ENCODE data around the gene CFAP57. TPM values are rescaled to one million over a fixed set of nuclear protein-coding genes. Genes with fewer than 3 reads are reported as not detected.
A peak's percentile ranks its signal among the peaks of the same experiment; 100 is the strongest.

CFAP57 gene
- total and polyA plus RNA-seq, 9 of the 15 experiments (the other 6 are each of a cell fraction or from before 2014, with no cell fraction given) = 0.04 to 0.22 (median 0.07) TPM; not detected in 3

DNA sequence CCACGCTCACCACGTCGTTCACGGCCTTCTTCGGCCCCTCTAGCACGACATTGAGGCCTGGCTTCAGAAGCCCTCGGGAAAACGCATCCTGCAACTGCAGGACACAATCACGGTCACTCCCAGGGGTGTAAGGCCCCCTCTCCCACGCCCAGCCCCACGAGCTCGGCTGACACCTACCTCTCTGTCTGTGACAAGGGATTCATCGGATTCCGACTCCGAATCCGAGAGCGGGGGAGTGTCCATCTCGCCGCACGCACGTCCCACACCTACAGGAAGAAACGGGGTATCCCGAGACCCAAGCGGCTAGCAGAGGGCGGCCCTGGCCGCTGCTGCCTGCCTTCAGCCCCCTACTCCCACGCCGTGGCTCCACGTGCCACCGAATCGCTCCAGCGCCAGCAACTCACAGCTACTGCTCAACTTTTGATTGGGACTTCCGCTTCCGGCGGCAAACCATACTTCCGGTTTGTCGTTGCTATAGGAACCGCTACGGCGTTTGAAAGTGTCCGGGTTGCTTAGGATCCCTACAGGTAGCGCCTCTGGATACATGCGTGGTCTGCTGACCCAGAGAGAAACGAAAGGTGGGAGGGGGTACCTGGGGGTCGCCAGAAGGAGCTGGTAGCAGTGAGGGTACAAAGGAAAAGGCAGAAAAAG is at the start of gene CFAP57, which contains the start of gene EBNA1BP2 (continued):
- no peak for TF ChIP-seq MTF1 (CRISPR knock-in tag; IDR thresholded peaks at IDR 0.05; ENCODE audit: borderline replicate concordance)
- no peak for TF ChIP-seq HNRNPK (IDR thresholded peaks at IDR 0.05; ENCODE audit: low read depth, low read length, poor library complexity, severe bottlenecking)
- TF ChIP-seq, protein P1, sequence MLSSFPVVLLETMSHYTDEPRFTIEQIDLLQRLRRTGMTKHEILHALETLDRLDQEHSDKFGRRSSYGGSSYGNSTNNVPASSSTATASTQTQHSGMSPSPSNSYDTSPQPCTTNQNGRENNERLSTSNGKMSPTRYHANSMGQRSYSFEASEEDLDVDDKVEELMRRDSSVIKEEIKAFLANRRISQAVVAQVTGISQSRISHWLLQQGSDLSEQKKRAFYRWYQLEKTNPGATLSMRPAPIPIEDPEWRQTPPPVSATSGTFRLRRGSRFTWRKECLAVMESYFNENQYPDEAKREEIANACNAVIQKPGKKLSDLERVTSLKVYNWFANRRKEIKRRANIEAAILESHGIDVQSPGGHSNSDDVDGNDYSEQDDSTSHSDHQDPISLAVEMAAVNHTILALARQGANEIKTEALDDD (IDR thresholded peaks at IDR 0.05) = no peak
- peak; percentile 91 for TF ChIP-seq POLR2A (conservative IDR thresholded peaks at IDR 0.05)
- no peak for TF ChIP-seq ZSCAN32 (CRISPR knock-in tag; IDR thresholded peaks at IDR 0.05)
- TF ChIP-seq, protein P2, sequence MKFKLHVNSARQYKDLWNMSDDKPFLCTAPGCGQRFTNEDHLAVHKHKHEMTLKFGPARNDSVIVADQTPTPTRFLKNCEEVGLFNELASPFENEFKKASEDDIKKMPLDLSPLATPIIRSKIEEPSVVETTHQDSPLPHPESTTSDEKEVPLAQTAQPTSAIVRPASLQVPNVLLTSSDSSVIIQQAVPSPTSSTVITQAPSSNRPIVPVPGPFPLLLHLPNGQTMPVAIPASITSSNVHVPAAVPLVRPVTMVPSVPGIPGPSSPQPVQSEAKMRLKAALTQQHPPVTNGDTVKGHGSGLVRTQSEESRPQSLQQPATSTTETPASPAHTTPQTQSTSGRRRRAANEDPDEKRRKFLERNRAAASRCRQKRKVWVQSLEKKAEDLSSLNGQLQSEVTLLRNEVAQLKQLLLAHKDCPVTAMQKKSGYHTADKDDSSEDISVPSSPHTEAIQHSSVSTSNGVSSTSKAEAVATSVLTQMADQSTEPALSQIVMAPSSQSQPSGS (CRISPR knock-in tag; IDR thresholded peaks at IDR 0.05) = no peak
- TF ChIP-seq, protein P3, sequence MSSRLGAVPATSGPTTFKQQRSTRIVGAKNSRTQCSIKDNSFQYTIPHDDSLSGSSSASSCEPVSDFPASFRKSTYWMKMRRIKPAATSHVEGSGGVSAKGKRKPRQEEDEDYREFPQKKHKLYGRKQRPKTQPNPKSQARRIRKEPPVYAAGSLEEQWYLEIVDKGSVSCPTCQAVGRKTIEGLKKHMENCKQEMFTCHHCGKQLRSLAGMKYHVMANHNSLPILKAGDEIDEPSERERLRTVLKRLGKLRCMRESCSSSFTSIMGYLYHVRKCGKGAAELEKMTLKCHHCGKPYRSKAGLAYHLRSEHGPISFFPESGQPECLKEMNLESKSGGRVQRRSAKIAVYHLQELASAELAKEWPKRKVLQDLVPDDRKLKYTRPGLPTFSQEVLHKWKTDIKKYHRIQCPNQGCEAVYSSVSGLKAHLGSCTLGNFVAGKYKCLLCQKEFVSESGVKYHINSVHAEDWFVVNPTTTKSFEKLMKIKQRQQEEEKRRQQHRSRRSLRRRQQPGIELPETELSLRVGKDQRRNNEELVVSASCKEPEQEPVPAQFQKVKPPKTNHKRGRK (tag; IDR thresholded peaks at IDR 0.05) = no peak
- TF ChIP-seq, protein P4, sequence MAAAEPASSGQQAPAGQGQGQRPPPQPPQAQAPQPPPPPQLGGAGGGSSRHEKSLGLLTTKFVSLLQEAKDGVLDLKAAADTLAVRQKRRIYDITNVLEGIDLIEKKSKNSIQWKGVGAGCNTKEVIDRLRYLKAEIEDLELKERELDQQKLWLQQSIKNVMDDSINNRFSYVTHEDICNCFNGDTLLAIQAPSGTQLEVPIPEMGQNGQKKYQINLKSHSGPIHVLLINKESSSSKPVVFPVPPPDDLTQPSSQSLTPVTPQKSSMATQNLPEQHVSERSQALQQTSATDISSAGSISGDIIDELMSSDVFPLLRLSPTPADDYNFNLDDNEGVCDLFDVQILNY (CRISPR knock-in tag; IDR thresholded peaks at IDR 0.05) = 0 out of 2 replicates have a peak, but pooled peaks have one; percentile 49
- 0 out of 2 replicates have a peak, but pooled peaks have one; percentile 54 for TF ChIP-seq ZBTB17 (CRISPR knock-in tag; IDR thresholded peaks at IDR 0.05)
- no peak for TF ChIP-seq BACH1 (tag; IDR thresholded peaks at IDR 0.05)
- no peak for TF ChIP-seq ZKSCAN1 (IDR thresholded peaks at IDR 0.05; ENCODE audit: low read depth, low read length)
- TF ChIP-seq CTBP1 (IDR thresholded peaks at IDR 0.05; ENCODE audit: borderline replicate concordance) = 0 out of 2 replicates have a peak, but pooled peaks have one; percentile 15
- TF ChIP-seq SMC3 (conservative IDR thresholded peaks at IDR 0.05; ENCODE audit: insufficient read depth, low read depth, low read length) = no peak
- TF ChIP-seq, protein P5, sequence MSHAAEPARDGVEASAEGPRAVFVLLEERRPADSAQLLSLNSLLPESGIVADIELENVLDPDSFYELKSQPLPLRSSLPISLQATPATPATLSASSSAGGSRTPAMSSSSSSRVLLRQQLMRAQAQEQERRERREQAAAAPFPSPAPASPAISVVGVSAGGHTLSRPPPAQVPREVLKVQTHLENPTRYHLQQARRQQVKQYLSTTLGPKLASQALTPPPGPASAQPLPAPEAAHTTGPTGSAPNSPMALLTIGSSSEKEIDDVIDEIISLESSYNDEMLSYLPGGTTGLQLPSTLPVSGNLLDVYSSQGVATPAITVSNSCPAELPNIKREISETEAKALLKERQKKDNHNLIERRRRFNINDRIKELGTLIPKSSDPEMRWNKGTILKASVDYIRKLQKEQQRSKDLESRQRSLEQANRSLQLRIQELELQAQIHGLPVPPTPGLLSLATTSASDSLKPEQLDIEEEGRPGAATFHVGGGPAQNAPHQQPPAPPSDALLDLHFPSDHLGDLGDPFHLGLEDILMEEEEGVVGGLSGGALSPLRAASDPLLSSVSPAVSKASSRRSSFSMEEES (CRISPR knock-in tag; IDR thresholded peaks at IDR 0.05) = no peak
- TF ChIP-seq SNRNP70 (optimal IDR thresholded peaks at IDR 0.05; ENCODE audit: low read depth, low read length) = no peak
- no peak for TF ChIP-seq ZNF79 (CRISPR knock-in tag; IDR thresholded peaks at IDR 0.05; ENCODE audit: low read depth)
- no peak for TF ChIP-seq TGIF2 (CRISPR knock-in tag; IDR thresholded peaks at IDR 0.05)
- TF ChIP-seq, protein P6, sequence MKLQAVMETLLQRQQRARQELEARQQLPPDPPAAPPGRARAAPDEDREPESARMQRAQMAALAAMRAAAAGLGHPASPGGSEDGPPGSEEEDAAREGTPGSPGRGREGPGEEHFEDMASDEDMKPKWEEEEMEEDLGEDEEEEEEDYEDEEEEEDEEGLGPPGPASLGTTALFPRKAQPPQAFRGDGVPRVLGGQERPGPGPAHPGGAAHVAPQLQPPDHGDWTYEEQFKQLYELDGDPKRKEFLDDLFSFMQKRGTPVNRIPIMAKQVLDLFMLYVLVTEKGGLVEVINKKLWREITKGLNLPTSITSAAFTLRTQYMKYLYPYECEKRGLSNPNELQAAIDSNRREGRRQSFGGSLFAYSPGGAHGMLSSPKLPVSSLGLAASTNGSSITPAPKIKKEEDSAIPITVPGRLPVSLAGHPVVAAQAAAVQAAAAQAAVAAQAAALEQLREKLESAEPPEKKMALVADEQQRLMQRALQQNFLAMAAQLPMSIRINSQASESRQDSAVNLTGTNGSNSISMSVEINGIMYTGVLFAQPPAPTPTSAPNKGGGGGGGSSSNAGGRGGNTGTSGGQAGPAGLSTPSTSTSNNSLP (IDR thresholded peaks at IDR 0.05; ENCODE audit: borderline replicate concordance, low read depth, low read length) = no peak
- no peak for TF ChIP-seq RBM25 (IDR thresholded peaks at IDR 0.05; ENCODE audit: low read depth, low read length, severe bottlenecking)
- TF ChIP-seq MTA1 (IDR thresholded peaks at IDR 0.05; ENCODE audit: borderline replicate concordance) = no peak
- TF ChIP-seq NFXL1 (CRISPR knock-in tag; IDR thresholded peaks at IDR 0.05) = no peak

Measured in K562 (cell line).